ENCODE results near the gene LARGE1.
A peak's percentile ranks its signal among the peaks of the same experiment; 100 is the strongest.

The LARGE1 gene

GRCh38 chr22:33789690-33790253 is 130.5 kb downstream of the LARGE1 start:
- H3K9ac ChIP-seq (ENCODE audit: low read length), result no peak overlapping the region
- H3K27ac ChIP-seq (ENCODE audit: low read depth, low read length), result no peak overlapping the region
- peaks cover 46% of the 10 kb centered on the region for H3K4me1 ChIP-seq (ENCODE audit: insufficient read depth, low read length)
- H3K4me3 ChIP-seq (ENCODE audit: low read depth in 1 of 2, low read length in 2 of 2), result no peak overlapping the region
- H3K36me3 ChIP-seq (ENCODE audit: insufficient read depth, low read length), result no peaks in the 10 kb centered on the region
- H3K9me3 ChIP-seq (ENCODE audit: low read length), result no peaks in the 10 kb centered on the region
- no peaks in the 10 kb centered on the region for H3K27me3 ChIP-seq (ENCODE audit: control insufficient read depth in 1 of 2, insufficient read depth in 2 of 2, low read length in 2 of 2)

GRCh38 chr22:33788927-33789326 is 131.3 kb downstream of the LARGE1 start:
- Histone ChIP-seq H3K9ac (ENCODE audit: low read length) (no peak overlapping the region), H3K4me3 (ENCODE audit: low read depth in 1 of 2, low read length in 2 of 2) (no peak overlapping the region), H3K36me3 (ENCODE audit: insufficient read depth, low read length) (no peaks in the 10 kb centered on the region), H3K27ac (ENCODE audit: low read depth, low read length) (no peak overlapping the region), H3K9me3 (ENCODE audit: low read length) (no peaks in the 10 kb centered on the region), H3K4me1 (ENCODE audit: insufficient read depth, low read length) (peaks cover 41% of the 10 kb centered on the region), H3K27me3 (ENCODE audit: control insufficient read depth in 1 of 2, insufficient read depth in 2 of 2, low read length in 2 of 2) (no peaks in the 10 kb centered on the region)

- Histone ChIP-seq H3K27ac (ENCODE audit: low read depth, low read length) (no peak overlapping the region), H3K9ac (ENCODE audit: low read length) (no peak overlapping the region), H3K4me1 (ENCODE audit: insufficient read depth, low read length) (peaks cover 31% of the 10 kb centered on the region), H3K27me3 (ENCODE audit: control insufficient read depth in 1 of 2, insufficient read depth in 2 of 2, low read length in 2 of 2) (no peaks in the 10 kb centered on the region), H3K36me3 (ENCODE audit: insufficient read depth, low read length) (no peaks in the 10 kb centered on the region), H3K4me3 (ENCODE audit: low read depth in 1 of 2, low read length in 2 of 2) (no peak overlapping the region), H3K9me3 (ENCODE audit: low read length) (no peaks in the 10 kb centered on the region)
Observed at GRCh38 chr22:33787645-33788456, 132.4 kb downstream of the LARGE1 start.

GRCh38 chr22:33786149-33786548 is 134.1 kb downstream of the LARGE1 start:
- Histone ChIP-seq H3K4me3 (ENCODE audit: low read depth in 1 of 2, low read length in 2 of 2) (no peak overlapping the region), H3K36me3 (ENCODE audit: insufficient read depth, low read length) (no peaks in the 10 kb centered on the region), H3K9me3 (ENCODE audit: low read length) (no peaks in the 10 kb centered on the region), H3K27me3 (ENCODE audit: control insufficient read depth in 1 of 2, insufficient read depth in 2 of 2, low read length in 2 of 2) (no peaks in the 10 kb centered on the region), H3K9ac (ENCODE audit: low read length) (no peak overlapping the region), H3K4me1 (ENCODE audit: insufficient read depth, low read length) (peaks cover 23% of the 10 kb centered on the region), H3K27ac (ENCODE audit: low read depth, low read length) (no peak overlapping the region)

GRCh38 chr22:33785283-33785968 is 134.8 kb downstream of the LARGE1 start:
- no peaks in the 10 kb centered on the region for H3K9me3 ChIP-seq (ENCODE audit: low read length)
- H3K27ac ChIP-seq (ENCODE audit: low read depth, low read length), result no peak overlapping the region
- H3K36me3 ChIP-seq (ENCODE audit: insufficient read depth, low read length), result no peaks in the 10 kb centered on the region
- H3K4me3 ChIP-seq (ENCODE audit: low read depth in 1 of 2, low read length in 2 of 2), result no peak overlapping the region
- peaks cover 26% of the 10 kb centered on the region for H3K4me1 ChIP-seq (ENCODE audit: insufficient read depth, low read length)
- H3K9ac ChIP-seq (ENCODE audit: low read length), result peak overlapping the region; percentile 13
- no peaks in the 10 kb centered on the region for H3K27me3 ChIP-seq (ENCODE audit: control insufficient read depth in 1 of 2, insufficient read depth in 2 of 2, low read length in 2 of 2)

- no peaks in the 10 kb centered on the region for H3K9me3 ChIP-seq (ENCODE audit: low read length)
- H3K9ac ChIP-seq (ENCODE audit: low read length), result no peak overlapping the region
- H3K27ac ChIP-seq (ENCODE audit: low read depth, low read length), result no peak overlapping the region
- H3K4me3 ChIP-seq (ENCODE audit: low read depth in 1 of 2, low read length in 2 of 2), result no peak overlapping the region
- no peaks in the 10 kb centered on the region for H3K27me3 ChIP-seq (ENCODE audit: control insufficient read depth in 1 of 2, insufficient read depth in 2 of 2, low read length in 2 of 2)
- peaks cover 42% of the 10 kb centered on the region for H3K4me1 ChIP-seq (ENCODE audit: insufficient read depth, low read length)
- no peaks in the 10 kb centered on the region for H3K36me3 ChIP-seq (ENCODE audit: insufficient read depth, low read length)
Observed at GRCh38 chr22:33781411-33781810, 138.9 kb downstream of the LARGE1 start.

GRCh38 chr22:33780531-33781136 is 139.6 kb downstream of the LARGE1 start:
- peaks cover 37% of the 10 kb centered on the region for H3K4me1 ChIP-seq (ENCODE audit: insufficient read depth, low read length)
- no peak overlapping the region for H3K4me3 ChIP-seq (ENCODE audit: low read depth in 1 of 2, low read length in 2 of 2)
- H3K9ac ChIP-seq (ENCODE audit: low read length), result no peak overlapping the region
- H3K9me3 ChIP-seq (ENCODE audit: low read length), result no peaks in the 10 kb centered on the region
- no peaks in the 10 kb centered on the region for H3K27me3 ChIP-seq (ENCODE audit: control insufficient read depth in 1 of 2, insufficient read depth in 2 of 2, low read length in 2 of 2)
- H3K36me3 ChIP-seq (ENCODE audit: insufficient read depth, low read length), result no peaks in the 10 kb centered on the region
- no peak overlapping the region for H3K27ac ChIP-seq (ENCODE audit: low read depth, low read length)

GRCh38 chr22:33779243-33779642 is 141.0 kb downstream of the LARGE1 start:
- Histone ChIP-seq H3K4me3 (ENCODE audit: low read depth in 1 of 2, low read length in 2 of 2) (no peak overlapping the region), H3K27me3 (ENCODE audit: control insufficient read depth in 1 of 2, insufficient read depth in 2 of 2, low read length in 2 of 2) (no peaks in the 10 kb centered on the region), H3K9me3 (ENCODE audit: low read length) (no peaks in the 10 kb centered on the region), H3K4me1 (ENCODE audit: insufficient read depth, low read length) (peaks cover 32% of the 10 kb centered on the region), H3K27ac (ENCODE audit: low read depth, low read length) (no peak overlapping the region), H3K9ac (ENCODE audit: low read length) (no peak overlapping the region), H3K36me3 (ENCODE audit: insufficient read depth, low read length) (no peaks in the 10 kb centered on the region)

- no peak overlapping the region for H3K4me3 ChIP-seq (ENCODE audit: low read depth in 1 of 2, low read length in 2 of 2)
- H3K4me1 ChIP-seq (ENCODE audit: insufficient read depth, low read length), result peaks cover 26% of the 10 kb centered on the region
- H3K27me3 ChIP-seq (ENCODE audit: control insufficient read depth in 1 of 2, insufficient read depth in 2 of 2, low read length in 2 of 2), result no peaks in the 10 kb centered on the region
- no peaks in the 10 kb centered on the region for H3K9me3 ChIP-seq (ENCODE audit: low read length)
- no peak overlapping the region for H3K27ac ChIP-seq (ENCODE audit: low read depth, low read length)
- H3K36me3 ChIP-seq (ENCODE audit: insufficient read depth, low read length), result no peaks in the 10 kb centered on the region
- no peak overlapping the region for H3K9ac ChIP-seq (ENCODE audit: low read length)
Observed at GRCh38 chr22:33776491-33776890, 143.8 kb downstream of the LARGE1 start.

GRCh38 chr22:33774781-33775180 is 145.5 kb downstream of the LARGE1 start:
- Histone ChIP-seq H3K9ac (ENCODE audit: low read length) (no peak overlapping the region), H3K4me3 (ENCODE audit: low read depth in 1 of 2, low read length in 2 of 2) (no peak overlapping the region), H3K36me3 (ENCODE audit: insufficient read depth, low read length) (no peaks in the 10 kb centered on the region), H3K27me3 (ENCODE audit: control insufficient read depth in 1 of 2, insufficient read depth in 2 of 2, low read length in 2 of 2) (no peaks in the 10 kb centered on the region), H3K9me3 (ENCODE audit: low read length) (no peaks in the 10 kb centered on the region), H3K4me1 (ENCODE audit: insufficient read depth, low read length) (peaks cover 12% of the 10 kb centered on the region), H3K27ac (ENCODE audit: low read depth, low read length) (no peak overlapping the region)

GRCh38 chr22:33772745-33773144 is 147.5 kb downstream of the LARGE1 start:
- no peak overlapping the region for H3K4me3 ChIP-seq (ENCODE audit: low read depth in 1 of 2, low read length in 2 of 2)
- H3K4me1 ChIP-seq (ENCODE audit: insufficient read depth, low read length), result peaks cover 12% of the 10 kb centered on the region
- H3K9me3 ChIP-seq (ENCODE audit: low read length), result no peaks in the 10 kb centered on the region
- H3K36me3 ChIP-seq (ENCODE audit: insufficient read depth, low read length), result no peaks in the 10 kb centered on the region
- H3K9ac ChIP-seq (ENCODE audit: low read length), result no peak overlapping the region
- no peak overlapping the region for H3K27ac ChIP-seq (ENCODE audit: low read depth, low read length)
- no peaks in the 10 kb centered on the region for H3K27me3 ChIP-seq (ENCODE audit: control insufficient read depth in 1 of 2, insufficient read depth in 2 of 2, low read length in 2 of 2)
